Activated CD8-positive, alpha-beta memory T cell treated with anti-CD3 and anti-CD28 coated beads, Interleukin-2, amount 50 U/mL, for 24 hours (primary cell): Measurements from ENCODE around the gene GABRG3.

ENCODE experiments used
- DNase-seq: peaks from one replicate; pipeline ENCODE4 v3.0.0-alpha.2; 2020; ENCODE audit errors: extremely low read depth

Gene GABRG3

GRCh38 chr15:27573805-27574485 lies 603.0 kb downstream of the GABRG3 start:
- DNase-seq = no peak

- no peak for DNase-seq
These were observed 603.6 kb downstream of the GABRG3 start for GRCh38 chr15:27574541-27575054.

- no peak for DNase-seq
These were observed 604.5 kb downstream of the GABRG3 start for GRCh38 chr15:27575521-27575920.

GRCh38 chr15:27576576-27576975 lies 605.6 kb downstream of the GABRG3 start:
- DNase-seq = no peak

GRCh38 chr15:27579738-27580137 lies 608.8 kb downstream of the GABRG3 start:
- no peak for DNase-seq

- DNase-seq = no peak
These were observed 611.9 kb downstream of the GABRG3 start for GRCh38 chr15:27582726-27583410.

GRCh38 chr15:27583651-27584050 lies 612.7 kb downstream of the GABRG3 start:
- DNase-seq = no peak

- DNase-seq = no peak
These were observed 614.2 kb downstream of the GABRG3 start for GRCh38 chr15:27585041-27585640.

GRCh38 chr15:27587810-27588209 lies 616.8 kb downstream of the GABRG3 start:
- no peak for DNase-seq

GRCh38 chr15:27589260-27589659 lies 618.3 kb downstream of the GABRG3 start:
- DNase-seq = no peak

- DNase-seq = no peak
These were observed 618.8 kb downstream of the GABRG3 start for GRCh38 chr15:27589782-27590181.
